Measurements from ENCODE around the gene DHX34. TPM values are rescaled to one million over a fixed set of nuclear protein-coding genes. Genes with fewer than 3 reads are reported as not detected.

Gene DHX34
- total RNA-seq, 1 experiment from 2014 or later, result 38.2 TPM

GRCh38 chr19:47391510-47392223, 42.6 kb downstream of the DHX34 start:
- Histone ChIP-seq H3K4me1 (ENCODE audit: insufficient read depth, low read length) (no peaks in the 10 kb centered on the region), H3K23me2 (ENCODE audit: insufficient read length, low read depth, low read length, poor library complexity, severe bottlenecking) (no peaks in the 10 kb centered on the region), H3K9me3 (ENCODE audit: control insufficient read depth, low read depth, low read length) (no peaks in the 10 kb centered on the region), H2AFZ (ENCODE audit: low read length) (no peak overlapping the region), H2BK20ac (ENCODE audit: low read depth, low read length, poor library complexity, severe bottlenecking) (no peak overlapping the region), H3K27me3 (ENCODE audit: insufficient read depth, low read length) (no peaks in the 10 kb centered on the region), H2AK5ac (ENCODE audit: insufficient read length, low read length) (no peak overlapping the region), H3K4me2 (ENCODE audit: insufficient read depth, insufficient read length, low read length) (no peak overlapping the region), H3K23ac (ENCODE audit: insufficient read length, low read depth, low read length) (no peak overlapping the region), H3K79me1 (ENCODE audit: insufficient read depth, low read depth, low read length, poor library complexity, severe bottlenecking) (no peaks in the 10 kb centered on the region), H4K91ac (ENCODE audit: insufficient read length, low read depth, low read length) (no peak overlapping the region), H3K27ac (ENCODE audit: insufficient read length, low read depth, low read length) (no peak overlapping the region), H3K14ac (ENCODE audit: insufficient read depth, low read length) (no peak overlapping the region), H2BK120ac (ENCODE audit: low read depth, low read length, poor library complexity, severe bottlenecking) (no peak overlapping the region), H3K79me2 (ENCODE audit: insufficient read depth, low read length) (no peaks in the 10 kb centered on the region), H3T11ph (ENCODE audit: low read length) (no peak overlapping the region), H3K18ac (ENCODE audit: insufficient read length, low read depth, low read length) (peak overlapping the region; percentile 9), H2BK15ac (ENCODE audit: low read depth, low read length) (no peak overlapping the region), H3K56ac (ENCODE audit: insufficient read length, low read depth, low read length) (no peak overlapping the region), H4K8ac (replicated peaks; ENCODE audit: insufficient read length, low read depth, low read length) (no peak overlapping the region), H4K5ac (ENCODE audit: insufficient read length, low read depth, low read length) (no peak overlapping the region), H3K4ac (ENCODE audit: low read depth, low read length) (peak overlapping the region; percentile 73; the same call in 1 of the 2 replicates), H3K9ac (ENCODE audit: extremely low read depth, insufficient read length, low read length) (no peak overlapping the region), H2BK5ac (ENCODE audit: insufficient read length, low read length) (no peak overlapping the region), H2BK12ac (ENCODE audit: insufficient read length, low read depth, low read length) (no peak overlapping the region), H4K20me1 (ENCODE audit: control insufficient read depth, insufficient read depth, insufficient read length) (no peaks in the 10 kb centered on the region)
- peak; percentile 98 for TF ChIP-seq CTCF (conservative IDR thresholded peaks at IDR 0.05)
- Mint-ChIP-seq H3K27ac (peak overlapping the region; percentile 19 to 92 (median 79); a peak in 6 of 7 replicates), H3K27me3 (ENCODE audit: low read depth) (peaks cover 1% of the 10 kb centered on the region; the same call in 1 of the 2 replicates), H3K4me3 (peak overlapping the region in 1 of 2 experiments; percentile 21; a peak in 1 of 5 replicates), H3K9me3 (peaks cover 20 to 25% of the 10 kb centered on the region in 2 experiments), H3K4me1 (peaks cover 25 to 32% of the 10 kb centered on the region in 2 experiments), H3K36me3 (ENCODE audit: insufficient read depth in 1 of 3, low read depth in 3 of 3) (peaks cover 0 to 20% (median 14%) of the 10 kb centered on the region in 3 experiments; a peak in 6 of 7 replicates)
- no CpG with 5 or more reads among the region's 15 CpGs for WGBS (ENCODE audit: extremely low coverage, insufficient read length, low lambda C conversion rate)
- DNase-seq, result peak; percentile 95
